HFF-Myc (cell line): ENCODE data around the gene CAB39L.

Experiments used
- DNase-seq: peaks from one replicate; pipeline ENCODE4 v3.0.0-alpha.2; 2011; ENCODE audit warnings: low read depth; ENCODE audit errors: extremely low read depth
- H3K4me3 ChIP-seq: replicated peaks from 2 replicates; pipeline ENCODE4 v1.5.1; 2011; ENCODE audit warnings: low read depth, mild to moderate bottlenecking, control low read depth, low read length
- CTCF ChIP-seq: IDR thresholded peaks from 2 replicates; pipeline ENCODE4 v1.5.1; 2012; ENCODE audit warnings: mild to moderate bottlenecking, low read depth, low read length, control low read depth; ENCODE audit errors: missing control alignments

Gene CAB39L

GRCh38 chr13:49305792-49306425, 138.0 kb downstream of the CAB39L start:
- no peak for TF ChIP-seq CTCF
- no peak for DNase-seq
- H3K4me3 ChIP-seq = no peak overlapping the region

GRCh38 chr13:49304763-49305700, 138.8 kb downstream of the CAB39L start:
- H3K4me3 ChIP-seq = no peak overlapping the region
- DNase-seq = no peak
- no peak for TF ChIP-seq CTCF

GRCh38 chr13:49304356-49304755, 139.5 kb downstream of the CAB39L start:
- DNase-seq = no peak
- TF ChIP-seq CTCF = no peak
- no peak overlapping the region for H3K4me3 ChIP-seq

GRCh38 chr13:49303533-49304252, 140.2 kb downstream of the CAB39L start:
- TF ChIP-seq CTCF = no peak
- DNase-seq = no peak
- no peak overlapping the region for H3K4me3 ChIP-seq

- no peak for TF ChIP-seq CTCF
- DNase-seq = no peak
Measured at GRCh38 chr13:49302817-49303216, 141.0 kb downstream of the CAB39L start.

GRCh38 chr13:49302222-49302621, 141.6 kb downstream of the CAB39L start:
- DNase-seq = no peak
- H3K4me3 ChIP-seq = no peak overlapping the region
- no peak for TF ChIP-seq CTCF

More at GRCh38 chr13:49302817-49303216, 141.0 kb downstream of the CAB39L start:
- no peak overlapping the region for H3K4me3 ChIP-seq
